H9 (cell line): ENCODE results near the gene MYH9. TPM values are rescaled to one million over a fixed set of nuclear protein-coding genes. Genes with fewer than 3 reads are reported as not detected.

ENCODE experiments used
- DNase-seq: peaks from one replicate; pipeline ENCODE4 v3.0.0-alpha.2; 2017
- H2AFZ ChIP-seq: one replicate; pipeline ENCODE4 v1.6.1; 2013; ENCODE audit warnings: mild to moderate bottlenecking, low read length, control low read depth, moderate library complexity
- H2AK5ac ChIP-seq: 2 replicates; pipeline ENCODE4 v1.6.1; 2013; ENCODE audit warnings: low read length, control low read depth, mixed read lengths; ENCODE audit not compliant: insufficient read length
- H2BK120ac ChIP-seq: one replicate; pipeline ENCODE4 v1.6.1; 2013; ENCODE audit warnings: low read depth, mild to moderate bottlenecking, low read length, control low read depth, inconsistent platforms; ENCODE audit not compliant: poor library complexity, severe bottlenecking
- H2BK12ac ChIP-seq: 2 replicates; pipeline ENCODE4 v1.6.1; 2013; ENCODE audit warnings: low read length, control low read depth, mixed read lengths, low read depth; ENCODE audit not compliant: insufficient read length
- H2BK15ac ChIP-seq: 2 replicates; pipeline ENCODE4 v1.6.1; 2013; ENCODE audit warnings: low read depth, low read length, control low read depth
- H2BK20ac ChIP-seq: one replicate; pipeline ENCODE4 v1.6.1; 2013; ENCODE audit warnings: low read depth, mild to moderate bottlenecking, low read length, control low read depth, inconsistent platforms; ENCODE audit not compliant: poor library complexity, severe bottlenecking
- H2BK5ac ChIP-seq: 2 replicates; pipeline ENCODE4 v1.6.1; 2013; ENCODE audit warnings: low read length, control low read depth, mixed read lengths; ENCODE audit not compliant: insufficient read length
- H3K14ac ChIP-seq: 2 replicates; pipeline ENCODE4 v1.6.1; 2013; ENCODE audit warnings: low read length, control low read depth; ENCODE audit not compliant: insufficient read depth
- H3K18ac ChIP-seq: 2 replicates; pipeline ENCODE4 v1.6.1; 2013; ENCODE audit warnings: low read depth, mild to moderate bottlenecking, mixed read lengths, low read length, control low read depth; ENCODE audit not compliant: insufficient read length
- H3K23ac ChIP-seq: 2 replicates; pipeline ENCODE4 v1.6.1; 2013; ENCODE audit warnings: low read length, control low read depth, mixed read lengths, low read depth; ENCODE audit not compliant: insufficient read length
- H3K23me2 ChIP-seq: 2 replicates; pipeline ENCODE4 v1.6.1; 2013; ENCODE audit warnings: low read depth, mild to moderate bottlenecking, mixed read lengths, low read length, control low read depth; ENCODE audit not compliant: insufficient read length, poor library complexity, severe bottlenecking
- H3K27ac ChIP-seq: 2 replicates; pipeline ENCODE4 v1.5.1; 2013; ENCODE audit warnings: low read length, control low read depth, mixed read lengths, low read depth; ENCODE audit not compliant: insufficient read length
- H3K27me3 ChIP-seq: 2 replicates; pipeline ENCODE4 v1.6.1; 2013; ENCODE audit warnings: low read length, control low read depth, inconsistent platforms; ENCODE audit not compliant: insufficient read depth
- H3K4ac ChIP-seq: 2 replicates; pipeline ENCODE4 v1.6.1; 2013; ENCODE audit warnings: low read depth, mild to moderate bottlenecking, control low read depth, inconsistent platforms, low read length, moderate library complexity
- H3K4me1 ChIP-seq: 2 replicates; pipeline ENCODE4 v1.6.1; 2013; ENCODE audit warnings: low read length, control low read depth, inconsistent platforms; ENCODE audit not compliant: insufficient read depth
- H3K4me2 ChIP-seq: 2 replicates; pipeline ENCODE4 v1.6.1; 2013; ENCODE audit warnings: low read length, control low read depth, mixed read lengths; ENCODE audit not compliant: insufficient read length, insufficient read depth
- H3K56ac ChIP-seq: 2 replicates; pipeline ENCODE4 v1.6.1; 2013; ENCODE audit warnings: low read depth, mild to moderate bottlenecking, mixed read lengths, low read length, control low read depth; ENCODE audit not compliant: insufficient read length
- H3K79me1 ChIP-seq: 2 replicates; pipeline ENCODE4 v1.6.1; 2013; ENCODE audit warnings: low read depth, mild to moderate bottlenecking, moderate library complexity, low read length, control low read depth, inconsistent platforms; ENCODE audit not compliant: insufficient read depth, poor library complexity, severe bottlenecking
- H3K79me2 ChIP-seq: 2 replicates; pipeline ENCODE4 v1.6.1; 2013; ENCODE audit warnings: low read length, control low read depth, inconsistent platforms; ENCODE audit not compliant: insufficient read depth
- H3K9ac ChIP-seq: 2 replicates; pipeline ENCODE4 v1.6.1; 2013; ENCODE audit warnings: low read length, control low read depth, mixed read lengths; ENCODE audit not compliant: insufficient read length; ENCODE audit errors: extremely low read depth
- H3K9me3 ChIP-seq: one replicate; pipeline ENCODE4 v1.6.1; 2013; ENCODE audit warnings: low read depth, low read length, inconsistent platforms; ENCODE audit not compliant: control insufficient read depth
- H3T11ph ChIP-seq: one replicate; pipeline ENCODE4 v1.6.1; 2013; ENCODE audit warnings: mild to moderate bottlenecking, low read length, control low read depth, inconsistent platforms
- H4K20me1 ChIP-seq: one replicate; pipeline ENCODE4 v1.6.1; 2013; ENCODE audit not compliant: control insufficient read depth, insufficient read length, insufficient read depth
- H4K5ac ChIP-seq: 2 replicates; pipeline ENCODE4 v1.6.1; 2013; ENCODE audit warnings: low read depth, mild to moderate bottlenecking, mixed read lengths, low read length, control low read depth; ENCODE audit not compliant: insufficient read length
- H4K8ac ChIP-seq: replicated peaks from 2 replicates; pipeline ENCODE4 v1.6.1; 2013; ENCODE audit warnings: low read length, control low read depth, mixed read lengths, low read depth; ENCODE audit not compliant: insufficient read length
- H4K91ac ChIP-seq: 2 replicates; pipeline ENCODE4 v1.6.1; 2013; ENCODE audit warnings: low read depth, mild to moderate bottlenecking, moderate library complexity, mixed read lengths, low read length, control low read depth; ENCODE audit not compliant: insufficient read length
- H3K27ac Mint-ChIP-seq, 3 experiments: 2 replicates in 2 of 3; 3 replicates in 1 of 3; pipeline ENCODE4 v1.8.0; 2020 to 2021; ENCODE audit warnings: mixed read lengths in 3 of 3, mild to moderate bottlenecking in 1 of 3, moderate library complexity in 1 of 3
- H3K27me3 Mint-ChIP-seq: 2 replicates; pipeline ENCODE4 v1.8.0; 2021; ENCODE audit warnings: low read depth, mild to moderate bottlenecking, moderate library complexity, mixed read lengths
- H3K36me3 Mint-ChIP-seq, 3 experiments: 2 replicates in 2 of 3; 3 replicates in 1 of 3; pipeline ENCODE4 v1.8.0; 2020 to 2021; ENCODE audit warnings: low read depth in 3 of 3, mixed read lengths in 3 of 3; ENCODE audit not compliant: insufficient read depth in 1 of 3
- H3K4me1 Mint-ChIP-seq, 2 experiments: 2 replicates each; pipeline ENCODE4 v1.8.0; 2020; ENCODE audit warnings: mixed read lengths in 2 of 2
- H3K4me3 Mint-ChIP-seq, 2 experiments: 2 replicates in 1 of 2; 3 replicates in 1 of 2; pipeline ENCODE4 v1.8.0; 2020 to 2021; ENCODE audit warnings: mild to moderate bottlenecking in 2 of 2, mixed read lengths in 2 of 2, moderate library complexity in 1 of 2
- H3K9me3 Mint-ChIP-seq, 2 experiments: 2 replicates in 1 of 2; 3 replicates in 1 of 2; pipeline ENCODE4 v1.8.0; 2020; ENCODE audit warnings: mild to moderate bottlenecking in 2 of 2, mixed read lengths in 2 of 2, moderate library complexity in 1 of 2
- WGBS: extraction: QIAGEN DNeasy Blood & Tissue Kit; methylation state at CpG from one replicate; pipeline ENCODE4 v1.1.7; 2013; ENCODE audit warnings: missing lambda C conversion rate, low lambda C conversion rate, mixed read lengths; ENCODE audit not compliant: insufficient read length; ENCODE audit errors: extremely low coverage; 5-methylcytosine and 5-hydroxymethylcytosine counted together
- total RNA-seq: library from RNA; stranded (reverse); gene quantifications from 2 replicates; pipeline ENCODE4 v1.2.1, GENCODE V29; 2021
- TF ChIP-seq, protein P1 (sequence below): fragments of 200-600 bp; sonication (generic); conservative IDR thresholded peaks from 3 replicates; pipeline ENCODE4 v1.8.0; 2021; ENCODE audit warnings: antibody characterized with exemption, mild to moderate bottlenecking

Gene MYH9
- total RNA-seq, 1 experiment from 2014 or later = 266 TPM

DNA sequence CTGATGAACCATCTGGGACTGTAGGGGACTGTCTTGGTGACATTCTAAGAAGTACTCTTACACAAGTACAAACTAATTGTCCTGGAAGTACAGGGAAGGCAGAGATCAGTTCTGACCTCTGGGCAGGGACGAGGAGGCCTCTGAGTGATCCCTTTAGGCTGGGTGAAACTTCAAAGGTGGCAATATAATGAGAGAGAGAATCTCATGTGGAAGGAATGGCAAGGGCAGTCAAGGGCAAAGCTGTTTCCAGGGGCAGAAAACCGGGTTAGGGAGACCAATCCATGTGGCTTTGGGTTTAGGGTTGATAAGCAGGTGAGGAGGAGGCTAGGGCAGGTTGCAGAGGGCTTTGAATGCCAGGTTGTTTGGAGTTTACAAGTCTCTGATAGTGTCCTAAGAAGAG, 21.3 kb upstream of the MYH9 start:
- H3K14ac ChIP-seq = 0 out of 2 replicates have a peak overlapping the region, but pooled peaks have one; percentile 45
- H4K20me1 ChIP-seq = no peaks in the 10 kb centered on the region
- H3K9ac ChIP-seq = peak overlapping the region; percentile 2
- WGBS = no CpG with 5 or more reads among the region's 2 CpGs
- no peak overlapping the region for H3K23ac ChIP-seq
- H2BK5ac ChIP-seq = no peak overlapping the region
- peaks cover 14 to 18% of the 10 kb centered on the region in 2 experiments for H3K4me1 Mint-ChIP-seq
- H3K4me3 Mint-ChIP-seq = peak overlapping the region; percentile 78 to 91
- H3K23me2 ChIP-seq = peaks cover 4% of the 10 kb centered on the region
- no peaks in the 10 kb centered on the region for H3K79me1 ChIP-seq
- peak overlapping the region; percentile 50 for H2BK120ac ChIP-seq
- no peaks in the 10 kb centered on the region for H3K9me3 Mint-ChIP-seq
- no peak overlapping the region for H2BK15ac ChIP-seq
- no peak overlapping the region for H2BK20ac ChIP-seq
- H3K36me3 Mint-ChIP-seq = no peaks in the 10 kb centered on the region
- TF ChIP-seq, protein P1, sequence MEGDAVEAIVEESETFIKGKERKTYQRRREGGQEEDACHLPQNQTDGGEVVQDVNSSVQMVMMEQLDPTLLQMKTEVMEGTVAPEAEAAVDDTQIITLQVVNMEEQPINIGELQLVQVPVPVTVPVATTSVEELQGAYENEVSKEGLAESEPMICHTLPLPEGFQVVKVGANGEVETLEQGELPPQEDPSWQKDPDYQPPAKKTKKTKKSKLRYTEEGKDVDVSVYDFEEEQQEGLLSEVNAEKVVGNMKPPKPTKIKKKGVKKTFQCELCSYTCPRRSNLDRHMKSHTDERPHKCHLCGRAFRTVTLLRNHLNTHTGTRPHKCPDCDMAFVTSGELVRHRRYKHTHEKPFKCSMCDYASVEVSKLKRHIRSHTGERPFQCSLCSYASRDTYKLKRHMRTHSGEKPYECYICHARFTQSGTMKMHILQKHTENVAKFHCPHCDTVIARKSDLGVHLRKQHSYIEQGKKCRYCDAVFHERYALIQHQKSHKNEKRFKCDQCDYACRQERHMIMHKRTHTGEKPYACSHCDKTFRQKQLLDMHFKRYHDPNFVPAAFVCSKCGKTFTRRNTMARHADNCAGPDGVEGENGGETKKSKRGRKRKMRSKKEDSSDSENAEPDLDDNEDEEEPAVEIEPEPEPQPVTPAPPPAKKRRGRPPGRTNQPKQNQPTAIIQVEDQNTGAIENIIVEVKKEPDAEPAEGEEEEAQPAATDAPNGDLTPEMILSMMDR = no peak
- H2AK5ac ChIP-seq = no peak overlapping the region
- peak overlapping the region; percentile 89 to 100 (median 98) for H3K27ac Mint-ChIP-seq
- H3K4me1 ChIP-seq = no peaks in the 10 kb centered on the region; the same call in 1 of the 2 replicates
- no peak overlapping the region for H3K18ac ChIP-seq
- H3K27me3 Mint-ChIP-seq = no peaks in the 10 kb centered on the region
- no peak overlapping the region for H3T11ph ChIP-seq
- no peak overlapping the region for H4K8ac ChIP-seq
- H3K4ac ChIP-seq = no peak overlapping the region
- no peak overlapping the region for H3K56ac ChIP-seq
- DNase-seq = no peak
- H3K27me3 ChIP-seq = no peaks in the 10 kb centered on the region
- no peaks in the 10 kb centered on the region for H3K9me3 ChIP-seq
- H3K4me2 ChIP-seq = peak overlapping the region; percentile 6
- H3K79me2 ChIP-seq = no peaks in the 10 kb centered on the region
- no peak overlapping the region for H2BK12ac ChIP-seq
- no peak overlapping the region for H4K91ac ChIP-seq
- no peak overlapping the region for H2AFZ ChIP-seq
- H4K5ac ChIP-seq = no peak overlapping the region
- no peak overlapping the region for H3K27ac ChIP-seq
